IMR-90 (cell line): Measurements from ENCODE around the gene ACTN1. TPM values are rescaled to one million over a fixed set of nuclear protein-coding genes. Genes with fewer than 3 reads are reported as not detected.

Experiments
- ATAC-seq: fragments of 200-7000 bp; cut with Tn5 transposase; 2 replicates; pipeline ENCODE4 v1.9.1; 2020; ENCODE audit warnings: low read depth, mild to moderate bottlenecking, moderate library complexity
- BruUV-seq: library from RNA; stranded (reverse); fragments of 400-500 nt; replicated peaks from 2 replicates; lab custom pipeline; 2021; lab: Mats Ljungman, UMichigan
- CTCF ChIA-PET: fragments of 300-600 bp; formaldehyde crosslinking; extraction: SDS; loops from one replicate; lab custom pipeline; 2021; ENCODE audit warnings: antibody characterized with exemption; lab: Yijun Ruan, JAX
- POLR2A ChIA-PET: fragments of 300-600 bp; sonication (Branson Sonifier 250); formaldehyde crosslinking; loops from one replicate; lab custom pipeline; 2022; ENCODE audit warnings: antibody characterized with exemption; ENCODE audit not compliant: unreplicated experiment; lab: Charles Lee
- DNase-seq: peaks from one replicate; pipeline ENCODE4 v3.0.0; 2013
- H2AFZ ChIP-seq: replicated peaks from 2 replicates; pipeline ENCODE3; 2013; ENCODE audit warnings: low read length, mild to moderate bottlenecking; ENCODE audit not compliant: poor library complexity
- H2AK5ac ChIP-seq: 2 replicates; pipeline ENCODE4 v1.6.1; 2013; ENCODE audit warnings: low read depth, low read length, inconsistent platforms
- H2AK9ac ChIP-seq: replicated peaks from 2 replicates; pipeline ENCODE3; 2013; ENCODE audit warnings: mild to moderate bottlenecking, low read depth, low read length, moderate library complexity; ENCODE audit not compliant: poor library complexity
- H2BK120ac ChIP-seq: 2 replicates; pipeline ENCODE4 v1.6.1; 2013; ENCODE audit warnings: low read depth, low read length, inconsistent platforms
- H2BK15ac ChIP-seq: 3 replicates; pipeline ENCODE4 v1.6.1; 2013; ENCODE audit warnings: low read depth, low read length, inconsistent platforms
- H2BK20ac ChIP-seq: 2 replicates; pipeline ENCODE4 v1.6.1; 2013; ENCODE audit warnings: low read depth, mild to moderate bottlenecking, inconsistent platforms, low read length, moderate library complexity
- H2BK5ac ChIP-seq: 2 replicates; pipeline ENCODE4 v1.6.1; 2013; ENCODE audit warnings: mild to moderate bottlenecking, low read depth, low read length, inconsistent platforms; ENCODE audit not compliant: poor library complexity, severe bottlenecking
- H3K14ac ChIP-seq: replicated peaks from 2 replicates; pipeline ENCODE4 v1.6.1; 2013; ENCODE audit warnings: low read depth, low read length, inconsistent platforms
- H3K18ac ChIP-seq: 2 replicates; pipeline ENCODE4 v1.6.1; 2013; ENCODE audit warnings: low read depth, low read length, control low read depth
- H3K23ac ChIP-seq: 2 replicates; pipeline ENCODE4 v1.6.1; 2013; ENCODE audit warnings: low read depth, low read length, inconsistent platforms
- H3K27ac ChIP-seq: 2 replicates; pipeline ENCODE4 v1.5.1; 2013; ENCODE audit warnings: mild to moderate bottlenecking, control low read depth, low read length; ENCODE audit not compliant: insufficient read depth
- H3K27me3 ChIP-seq: 2 replicates; pipeline ENCODE4 v1.6.1; 2013; ENCODE audit warnings: low read length; ENCODE audit not compliant: control insufficient read depth, insufficient read depth
- H3K36me3 ChIP-seq: 2 replicates; pipeline ENCODE4 v1.6.1; 2013; ENCODE audit warnings: low read length, mixed read lengths; ENCODE audit not compliant: control insufficient read depth, insufficient read depth
- H3K4ac ChIP-seq: 2 replicates; pipeline ENCODE4 v1.6.1; 2013; ENCODE audit warnings: low read depth, low read length, inconsistent platforms
- H3K4me1 ChIP-seq: 2 replicates; pipeline ENCODE4 v1.6.1; 2013; ENCODE audit warnings: low read length, mixed read lengths; ENCODE audit not compliant: control insufficient read depth, insufficient read depth
- H3K4me2 ChIP-seq: 2 replicates; pipeline ENCODE4 v1.6.1; 2013; ENCODE audit warnings: low read depth, mild to moderate bottlenecking, control low read depth, low read length, moderate library complexity
- H3K4me3 ChIP-seq: 2 replicates; pipeline ENCODE4 v1.5.1; 2013; ENCODE audit warnings: low read depth, mild to moderate bottlenecking, control low read depth, low read length, moderate library complexity; ENCODE audit not compliant: insufficient read depth
- H3K56ac ChIP-seq: 2 replicates; pipeline ENCODE4 v1.6.1; 2013; ENCODE audit warnings: low read length, inconsistent platforms; ENCODE audit not compliant: insufficient read depth; ENCODE audit errors: extremely low read depth
- H3K79me1 ChIP-seq, 2 experiments: 2 replicates each; pipeline ENCODE4 v1.6.1; 2013; ENCODE audit warnings: low read length in 2 of 2, inconsistent platforms in 1 of 2, low read depth in 1 of 2
- H3K9ac ChIP-seq: 2 replicates; pipeline ENCODE4 v1.6.1; 2013; ENCODE audit warnings: low read depth, low read length, control low read depth
- H3K9me1 ChIP-seq: 2 replicates; pipeline ENCODE4 v1.6.1; 2013; ENCODE audit warnings: low read length, inconsistent platforms; ENCODE audit not compliant: insufficient read depth
- H3K9me3 ChIP-seq: 2 replicates; pipeline ENCODE4 v1.6.1; 2013; ENCODE audit warnings: low read length; ENCODE audit not compliant: control insufficient read depth, insufficient read depth
- H4K20me1 ChIP-seq: 2 replicates; pipeline ENCODE4 v1.6.1; 2013; ENCODE audit warnings: low read length, inconsistent platforms; ENCODE audit not compliant: insufficient read depth
- H4K5ac ChIP-seq: 2 replicates; pipeline ENCODE4 v1.6.1; 2013; ENCODE audit warnings: mild to moderate bottlenecking, low read depth, low read length, control low read depth
- H4K8ac ChIP-seq, 2 experiments: 2 replicates each; pipeline ENCODE4 v1.6.1; 2013; ENCODE audit warnings: low read depth in 2 of 2, low read length in 2 of 2, control low read depth in 1 of 2, inconsistent platforms in 1 of 2
- H4K91ac ChIP-seq: 2 replicates; pipeline ENCODE4 v1.6.1; 2013; ENCODE audit warnings: low read depth, low read length, inconsistent platforms; ENCODE audit not compliant: insufficient read depth
- BHLHE40 ChIP-seq: fragments of 150-350 bp; IDR thresholded peaks from 2 replicates; pipeline ENCODE4 v1.6.1; 2016; ENCODE audit warnings: mild to moderate bottlenecking, low read depth, low read length
- CHD1 ChIP-seq: IDR thresholded peaks from 2 replicates; pipeline ENCODE4 v1.6.1; 2012; ENCODE audit warnings: low read depth, low read length, improper control_type of control experiment
- WGBS, 2 experiments: methylation state at CpG; one replicate each; pipeline versions ENCODE4 v1.1.5 to v1.1.7; 2013; ENCODE audit warnings: missing lambda C conversion rate in 2 of 2; ENCODE audit not compliant: insufficient read length in 1 of 2; ENCODE audit errors: extremely low coverage in 2 of 2; 5-methylcytosine and 5-hydroxymethylcytosine counted together
- dilution Hi-C: fragments of 300-500 bp; cut with HindIII; formaldehyde crosslinking; loops from one replicate; pipeline ENCODE4 v1.14.3; 2018; ENCODE audit warnings: low sequenced_read_pairs; ENCODE audit not compliant: unreplicated experiment
- in situ Hi-C: fragments of 300-500 bp; cut with MboI; formaldehyde crosslinking; loops from 3 replicates; pipeline ENCODE4 v1.14.3; 2019; ENCODE audit warnings: low sequenced_read_pairs, inconsistent platforms, mixed read lengths
- intact Hi-C: fragments of 100-400 bp; cut with micrococcal nuclease; formaldehyde crosslinking; loops from 2 replicates; pipeline ENCODE4 v1.10.0; 2022
- polyA plus RNA-seq, 3 experiments: library from polyadenylated mRNA; depleted of rRNA; stranded (reverse); fragments of >200 nt; gene quantifications; 2 replicates each; pipeline ENCODE4 v1.2.3, GENCODE V29; 2012; ENCODE audit warnings: low replicate concordance in 1 of 3
- total RNA-seq: library from RNA; depleted of rRNA; stranded (reverse); fragments of >200 nt; gene quantifications from 2 replicates; pipeline ENCODE4 v1.2.3, GENCODE V29; 2012
- TF ChIP-seq, protein P1 (sequence below): fragments of 150-350 bp; IDR thresholded peaks from 2 replicates; pipeline ENCODE4 v1.6.1; 2017; ENCODE audit warnings: mild to moderate bottlenecking, antibody characterized with exemption, low read length, low read depth

Gene ACTN1
- total and polyA plus RNA-seq, 2 of the 4 experiments (the other 2 are of a cell fraction), result 684 to 766 TPM

DNA sequence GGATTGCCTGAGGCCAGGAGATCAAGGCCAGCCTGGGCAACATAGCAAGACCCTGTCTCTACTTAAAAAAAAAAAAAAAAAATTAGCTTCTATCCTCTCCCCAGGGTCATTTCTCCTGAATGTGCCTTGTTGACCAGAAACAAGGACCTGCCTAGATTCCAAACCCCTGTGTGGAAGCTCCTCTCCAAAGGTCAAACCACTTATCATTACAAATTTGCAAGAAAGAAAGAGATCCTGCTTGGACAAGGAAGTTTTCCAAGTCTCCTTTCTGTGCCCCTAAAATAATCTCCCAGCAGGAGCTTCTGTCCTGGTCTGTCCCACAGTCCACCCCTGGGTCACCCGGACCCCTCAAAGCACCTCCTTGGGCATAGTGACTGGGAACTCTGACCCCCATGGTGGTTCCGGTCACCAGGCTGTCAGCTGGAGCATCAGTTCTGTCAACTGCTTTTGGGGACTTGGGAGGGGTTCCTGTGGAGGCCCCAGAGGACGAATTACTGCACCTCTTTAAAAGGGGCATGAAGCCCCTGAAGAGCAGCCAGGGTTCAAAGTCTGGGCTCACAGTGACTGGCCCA, 38.4 kb downstream of the ACTN1 start:
- Histone ChIP-seq H4K20me1 (peaks cover 100% of the 10 kb centered on the region), H3K4me3 (no peak overlapping the region), H3K9ac (peak overlapping the region; percentile 1; the same call in 1 of the 2 replicates), H3K79me1 (peaks cover 0 to 75% of the 10 kb centered on the region in 2 experiments; a peak in 2 of 4 replicates), H2BK20ac (peak overlapping the region; percentile 72), H3K4me2 (no peak overlapping the region), H3K4ac (peak overlapping the region; percentile 87), H4K8ac (peak overlapping the region; percentile 45 to 81; a peak in 3 of 4 replicates), H3K27me3 (no peaks in the 10 kb centered on the region), H2BK15ac (0 out of 3 replicates have a peak overlapping the region, but pooled peaks have one; percentile 16), H3K18ac (peak overlapping the region; percentile 48), H2AK5ac (peak overlapping the region; percentile 60), H2BK120ac (peak overlapping the region; percentile 81), H2AFZ (no peak overlapping the region), H3K4me1 (peaks cover 71% of the 10 kb centered on the region), H3K9me3 (no peaks in the 10 kb centered on the region), H4K91ac (peak overlapping the region; percentile 78), H3K36me3 (peaks cover 31% of the 10 kb centered on the region), H3K27ac (peak overlapping the region; percentile 63), H3K23ac (peak overlapping the region; percentile 71; the same call in 1 of the 2 replicates), H4K5ac (peak overlapping the region; percentile 56), H3K56ac (peak overlapping the region; percentile 12), H3K14ac (peak overlapping the region; percentile 88), H2AK9ac (no peak overlapping the region), H3K9me1 (peaks cover 59% of the 10 kb centered on the region), H2BK5ac (peak overlapping the region; percentile 91)
- CTCF ChIA-PET, result interaction anchor here (0.7 to 1.5 kb wide), 4 partner anchors 11 to 153 kb away, joined by 3 to 4 read pairs (median 4); no protein-coding TSS in a partner anchor
- in situ Hi-C loops (no loop called here), intact Hi-C loops (loop anchor here (2.0 kb wide), 1 partner anchor 36 kb away; no protein-coding TSS in a partner anchor), dilution Hi-C loops (no loop called here)
- ATAC-seq (no peak), DNase-seq (no peak)
- TF ChIP-seq CHD1, result no peak
- no peak for TF ChIP-seq BHLHE40
- TF ChIP-seq, protein P1, sequence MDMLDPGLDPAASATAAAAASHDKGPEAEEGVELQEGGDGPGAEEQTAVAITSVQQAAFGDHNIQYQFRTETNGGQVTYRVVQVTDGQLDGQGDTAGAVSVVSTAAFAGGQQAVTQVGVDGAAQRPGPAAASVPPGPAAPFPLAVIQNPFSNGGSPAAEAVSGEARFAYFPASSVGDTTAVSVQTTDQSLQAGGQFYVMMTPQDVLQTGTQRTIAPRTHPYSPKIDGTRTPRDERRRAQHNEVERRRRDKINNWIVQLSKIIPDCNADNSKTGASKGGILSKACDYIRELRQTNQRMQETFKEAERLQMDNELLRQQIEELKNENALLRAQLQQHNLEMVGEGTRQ, result no peak
- BruUV-seq, result no TSS peak
- POLR2A ChIA-PET, result interaction anchor here (1.8 kb wide), 1 partner anchor 37 kb away, joined by 10 read pairs; no protein-coding TSS in a partner anchor
- WGBS, 2 experiments, result 50% methylated on average over 1 of the region's 3 CpGs; no CpG with 5 or more reads in 1 of the 2 experiments
